CD14-positive monocyte (primary cell): Measurements from ENCODE around the gene RPUSD3. TPM values are rescaled to one million over a fixed set of nuclear protein-coding genes. Genes with fewer than 3 reads are reported as not detected.

Source experiments
- DNase-seq, 3 donors: peaks; one replicate each; pipeline ENCODE4 v3.0.0-alpha.2; 2011 to 2022
- H2AFZ ChIP-seq: 2 replicates; pipeline ENCODE4 v1.6.0; 2012; ENCODE audit warnings: mild to moderate bottlenecking, low read depth, low read length, inconsistent platforms; ENCODE audit not compliant: insufficient read depth, poor library complexity, severe bottlenecking
- H3K27ac ChIP-seq, 2 donors: 1 replicate in 1 of 2; 2 replicates in 1 of 2; pipeline ENCODE4 v1.5.1; 2012 to 2013; ENCODE audit warnings: low read length in 2 of 2, control low read depth in 1 of 2, inconsistent platforms in 1 of 2, low read depth in 1 of 2, mild to moderate bottlenecking in 1 of 2
- H3K27me3 ChIP-seq, 2 donors: one replicate each; pipeline versions ENCODE4 v1.6.0 to v1.6.1; 2011 to 2013; ENCODE audit warnings: low read length in 2 of 2; ENCODE audit not compliant: control insufficient read depth in 2 of 2, insufficient read depth in 2 of 2
- H3K36me3 ChIP-seq, 2 donors: replicated peaks in 1 of 2; 1 replicate in 1 of 2; 2 replicates in 1 of 2; pipeline versions ENCODE4 v1.5.1 to v1.6.1; 2012 to 2013; ENCODE audit warnings: low read length in 2 of 2, control low read depth in 1 of 2, inconsistent platforms in 1 of 2, mild to moderate bottlenecking in 1 of 2; ENCODE audit not compliant: insufficient read depth in 2 of 2, control insufficient read depth in 1 of 2
- H3K4me1 ChIP-seq, 2 donors: 1 replicate in 1 of 2; 2 replicates in 1 of 2; pipeline versions ENCODE4 v1.5.1 to v1.6.1; 2012 to 2013; ENCODE audit warnings: low read length in 2 of 2, control low read depth in 1 of 2, inconsistent platforms in 1 of 2, mild to moderate bottlenecking in 1 of 2, moderate library complexity in 1 of 2; ENCODE audit not compliant: insufficient read depth in 2 of 2, control insufficient read depth in 1 of 2
- H3K4me2 ChIP-seq: replicated peaks from 2 replicates; pipeline ENCODE3; 2012; ENCODE audit warnings: low read length, moderate library complexity, mild to moderate bottlenecking; ENCODE audit not compliant: poor library complexity, severe bottlenecking; ENCODE audit errors: extremely low read depth
- H3K4me3 ChIP-seq, 3 experiments: fragments of 200-600 bp in 1 of 3; sonication (generic) in 1 of 3; replicated peaks in 1 of 3; 1 replicate in 2 of 3; 2 replicates in 1 of 3; pipeline ENCODE4 v1.5.1; 2011 to 2013; ENCODE audit warnings: low read length in 3 of 3, mild to moderate bottlenecking in 3 of 3, control low read depth in 2 of 3, low read depth in 2 of 3, inconsistent platforms in 1 of 3, moderate library complexity in 1 of 3
- H3K79me2 ChIP-seq: 2 replicates; pipeline ENCODE4 v1.6.0; 2012; ENCODE audit warnings: mild to moderate bottlenecking, control low read depth, inconsistent platforms, low read length, moderate library complexity; ENCODE audit not compliant: insufficient read depth
- H3K9ac ChIP-seq: 2 replicates; pipeline ENCODE4 v1.6.0; 2017; ENCODE audit warnings: low read length, mild to moderate bottlenecking; ENCODE audit not compliant: insufficient read depth, poor library complexity, severe bottlenecking
- H3K9me3 ChIP-seq, 2 donors: replicated peaks in 1 of 2; 1 replicate in 1 of 2; 2 replicates in 1 of 2; pipeline versions ENCODE4 v1.5.1 to v1.6.1; 2012 to 2013; ENCODE audit warnings: low read length in 2 of 2, control low read depth in 1 of 2; ENCODE audit not compliant: control insufficient read depth in 1 of 2, insufficient read depth in 1 of 2
- H4K20me1 ChIP-seq: 2 replicates; pipeline ENCODE4 v1.6.0; 2012; ENCODE audit warnings: mild to moderate bottlenecking, low read length, control low read depth, moderate library complexity; ENCODE audit not compliant: insufficient read depth
- H3K27ac Mint-ChIP-seq, 7 donors: one replicate each; pipeline ENCODE4 v1.8.0; 2020; ENCODE audit warnings: mild to moderate bottlenecking in 7 of 7, mixed read lengths in 7 of 7, moderate library complexity in 6 of 7, inconsistent platforms in 2 of 7
- H3K27me3 Mint-ChIP-seq, 3 donors: one replicate each; pipeline ENCODE4 v1.8.0; 2021 to 2022; ENCODE audit warnings: low read depth in 3 of 3, mild to moderate bottlenecking in 3 of 3, mixed read lengths in 3 of 3, moderate library complexity in 3 of 3, inconsistent platforms in 1 of 3
- H3K36me3 Mint-ChIP-seq, 2 donors: one replicate each; pipeline ENCODE4 v1.8.0; 2020; ENCODE audit warnings: mixed read lengths in 2 of 2, inconsistent platforms in 1 of 2, mild to moderate bottlenecking in 1 of 2
- H3K4me1 Mint-ChIP-seq: one replicate; pipeline ENCODE4 v1.8.0; 2020; ENCODE audit warnings: mild to moderate bottlenecking, mixed read lengths
- H3K4me3 Mint-ChIP-seq, 2 donors: one replicate each; pipeline ENCODE4 v1.8.0; 2020; ENCODE audit warnings: mild to moderate bottlenecking in 2 of 2, mixed read lengths in 2 of 2, moderate library complexity in 1 of 2
- H3K9me3 Mint-ChIP-seq, 7 donors: one replicate each; pipeline ENCODE4 v1.8.0; 2020 to 2022; ENCODE audit warnings: mixed read lengths in 7 of 7, mild to moderate bottlenecking in 6 of 7, moderate library complexity in 6 of 7, inconsistent platforms in 2 of 7
- CTCF ChIP-seq: fragments of 200-600 bp; IDR thresholded peaks from one replicate; pipeline ENCODE4 v1.8.0; 2022; ENCODE audit warnings: antibody characterized with exemption, mild to moderate bottlenecking
- WGBS: methylation state at CpG from one replicate; pipeline ENCODE4 v1.1.5; 2013; ENCODE audit warnings: missing lambda C conversion rate; ENCODE audit not compliant: insufficient coverage; 5-methylcytosine and 5-hydroxymethylcytosine counted together
- intact Hi-C, 2 donors: fragments of 100-400 bp; cut with micrococcal nuclease; formaldehyde crosslinking; loops; one replicate each; pipeline versions ENCODE4 v1.15.0 to v1.15.1; 2023
- polyA plus RNA-seq, 3 donors: library from polyadenylated mRNA; depleted of rRNA in 1 of 3; unstranded in 2 of 3; stranded (reverse) in 1 of 3; fragments of 300-500 nt in 2 of 3; fragments of >200 nt in 1 of 3; fragmentation: Illumina TruSeq in 2 of 3; gene quantifications; 1 replicate in 2 of 3; 2 replicates in 1 of 3; pipeline ENCODE4 v1.2.3, GENCODE V29; 2012 to 2021

Gene RPUSD3
- polyA plus RNA-seq, 3 donors = 42.6 to 51.5 (median 43.4) TPM

GRCh38 chr3:9807981-9808344 lies 35.8 kb downstream of the RPUSD3 start:
- peaks cover 21% of the 10 kb centered on the region for H3K79me2 ChIP-seq
- no peaks in the 10 kb centered on the region for H3K27me3 ChIP-seq
- TF ChIP-seq CTCF = no peak
- no peaks in the 10 kb centered on the region for H3K9me3 ChIP-seq
- intact Hi-C loops = no loop called here
- Mint-ChIP-seq H3K36me3 (peaks cover 56 to 63% of the 10 kb centered on the region in 2 donors), H3K27me3 (peaks cover 0 to 5% (median 0%) of the 10 kb centered on the region in 3 donors), H3K9me3 (peaks cover 0 to 2% (median 0%) of the 10 kb centered on the region in 7 donors), H3K27ac (peak overlapping the region; percentile 62 to 96 (median 86)), H3K4me1 (peaks cover 32% of the 10 kb centered on the region), H3K4me3 (no peak overlapping the region)
- peaks cover 52 to 53% of the 10 kb centered on the region in 2 donors for H3K36me3 ChIP-seq
- no peak overlapping the region for H3K4me2 ChIP-seq
- peaks cover 16 to 21% of the 10 kb centered on the region in 2 donors for H3K4me1 ChIP-seq
- H3K27ac ChIP-seq = peak overlapping the region; percentile 81 to 88
- WGBS = no CpG with 5 or more reads among the region's 2 CpGs
- no peak overlapping the region for H3K9ac ChIP-seq
- H4K20me1 ChIP-seq = peaks cover 42% of the 10 kb centered on the region
- no peak overlapping the region for H2AFZ ChIP-seq
- no peak for DNase-seq
- H3K4me3 ChIP-seq = no peak overlapping the region

GRCh38 chr3:9806688-9807589 lies 36.9 kb downstream of the RPUSD3 start:
- Histone ChIP-seq H3K27me3 (no peaks in the 10 kb centered on the region), H4K20me1 (peaks cover 50% of the 10 kb centered on the region), H3K9me3 (no peaks in the 10 kb centered on the region), H2AFZ (no peak overlapping the region), H3K36me3 (peaks cover 55 to 60% of the 10 kb centered on the region in 2 donors), H3K4me3 (no peak overlapping the region), H3K4me1 (peaks cover 16 to 21% of the 10 kb centered on the region in 2 donors), H3K9ac (no peak overlapping the region), H3K79me2 (peaks cover 21% of the 10 kb centered on the region), H3K27ac (peak overlapping the region in 1 of 2 donors; percentile 43), H3K4me2 (no peak overlapping the region)
- intact Hi-C loops = no loop called here
- H3K36me3 Mint-ChIP-seq = peaks cover 61 to 70% of the 10 kb centered on the region in 2 donors
- peaks cover 32% of the 10 kb centered on the region for H3K4me1 Mint-ChIP-seq
- no peak for DNase-seq
- H3K27ac Mint-ChIP-seq = peak overlapping the region in 5 of 7 donors; percentile 27 to 60 (median 46)
- peaks cover 0 to 5% (median 0%) of the 10 kb centered on the region in 3 donors for H3K27me3 Mint-ChIP-seq
- TF ChIP-seq CTCF = no peak
- no peak overlapping the region for H3K4me3 Mint-ChIP-seq
- WGBS = 98% methylated on average over 5 of the region's 7 CpGs
- peaks cover 0 to 2% (median 0%) of the 10 kb centered on the region in 7 donors for H3K9me3 Mint-ChIP-seq
